ENCODE results near the gene AIP. TPM values are rescaled to one million over a fixed set of nuclear protein-coding genes. Genes with fewer than 3 reads are reported as not detected.

AIP gene
- total and polyA plus RNA-seq, 9 of the 15 experiments (the other 6 are each of a cell fraction or from before 2014, with no cell fraction given), result 5.2 to 92.5 (median 52.7) TPM

GRCh38 chr11:67489203-67489884 lies 6.5 kb downstream of the AIP start:
- no TSS peak for BruUV-seq (replicated peaks)
- no peaks in the 10 kb centered on the region for H3K9me3 ChIP-seq (replicated peaks; ENCODE audit: control insufficient read depth, insufficient read depth, low read depth, low read length)
- no peaks in the 10 kb centered on the region for H3K9me1 ChIP-seq (ENCODE audit: control insufficient read depth, insufficient read depth, low read length)
- H3K36me3 ChIP-seq (ENCODE audit: control insufficient read depth, insufficient read depth, low read length), result peaks cover 69% of the 10 kb centered on the region; the same call in 2 of the 3 replicates
- intact Hi-C loops (cut with micrococcal nuclease) (no loop called here), in situ Hi-C loops (cut with MboI) (no loop called here)
- no peak overlapping the region for H3K27ac ChIP-seq (ENCODE audit: extremely low read depth, low read depth, low read length)
- no peak for TF ChIP-seq BRD9 (IDR thresholded peaks at IDR 0.05; ENCODE audit: low read depth, partially characterized antibody)
- peak; percentile 45; the same call in 1 of the 2 replicates for TF ChIP-seq RBFOX2 (IDR thresholded peaks at IDR 0.05; ENCODE audit: low read depth, low read length)
- no peak overlapping the region for H3K4me3 ChIP-seq
- WGBS (ENCODE audit: insufficient coverage, low coverage, missing lambda C conversion rate), result 91% methylated on average over 24 of the region's 25 CpGs
- DNase-seq (ENCODE audit: extremely low read depth in 1 of 4, low spot score in 3 of 4) (no peak), ATAC-seq (no peak), FAIRE-seq (no peak)
- H3K27me3 ChIP-seq (ENCODE audit: control insufficient read depth in 2 of 2, insufficient read depth in 2 of 2, low read length in 2 of 2), result no peaks in the 10 kb centered on the region
- POLR2A ChIA-PET, result interaction anchor here (1.6 kb wide), 1 partner anchor 10 kb away, joined by 9 read pairs; no protein-coding TSS in a partner anchor
- peaks cover 21% of the 10 kb centered on the region; the same call in 1 of the 3 replicates for H3K79me2 ChIP-seq (ENCODE audit: control insufficient read depth, insufficient read depth, low read length)
- H4K20me1 ChIP-seq (replicated peaks; ENCODE audit: control insufficient read depth, insufficient read depth, low read length), result no peaks in the 10 kb centered on the region
- peak overlapping the region in 1 of 2 experiments; percentile 58; a peak in 1 of 4 replicates for H3K9ac ChIP-seq (ENCODE audit: insufficient read depth in 1 of 2, low read depth in 2 of 2, low read length in 2 of 2)
- no peak overlapping the region for H3K4me2 ChIP-seq (ENCODE audit: insufficient read depth, low read length)
- CTCF ChIA-PET (ENCODE audit: low intra/inter-chr PET ratio), result no interaction called here
- H2AFZ ChIP-seq (ENCODE audit: low read depth, low read length), result no peak overlapping the region
- peaks cover 17 to 80% of the 10 kb centered on the region in 2 experiments for H3K4me1 ChIP-seq (replicated peaks in 1 of 2; ENCODE audit: control insufficient read depth in 2 of 2, insufficient read depth in 2 of 2, low read length in 2 of 2)

GRCh38 chr11:67489885-67490726 lies 7.3 kb downstream of the AIP start:
- Histone ChIP-seq H3K4me1 (replicated peaks in 1 of 2; ENCODE audit: control insufficient read depth in 2 of 2, insufficient read depth in 2 of 2, low read length in 2 of 2) (peaks cover 9 to 77% of the 10 kb centered on the region in 2 experiments), H3K9ac (ENCODE audit: insufficient read depth in 1 of 2, low read depth in 2 of 2, low read length in 2 of 2) (peak overlapping the region in 1 of 2 experiments; percentile 64; a peak in 2 of 4 replicates), H3K79me2 (ENCODE audit: control insufficient read depth, insufficient read depth, low read length) (peaks cover 13% of the 10 kb centered on the region; the same call in 1 of the 3 replicates), H4K20me1 (replicated peaks; ENCODE audit: control insufficient read depth, insufficient read depth, low read length) (no peaks in the 10 kb centered on the region), H3K36me3 (ENCODE audit: control insufficient read depth, insufficient read depth, low read length) (peaks cover 75% of the 10 kb centered on the region; the same call in 2 of the 3 replicates), H3K27me3 (ENCODE audit: control insufficient read depth in 2 of 2, insufficient read depth in 2 of 2, low read length in 2 of 2) (no peaks in the 10 kb centered on the region), H3K4me2 (ENCODE audit: insufficient read depth, low read length) (no peak overlapping the region), H3K4me3 (no peak overlapping the region), H3K9me1 (ENCODE audit: control insufficient read depth, insufficient read depth, low read length) (no peaks in the 10 kb centered on the region), H2AFZ (ENCODE audit: low read depth, low read length) (no peak overlapping the region), H3K9me3 (replicated peaks; ENCODE audit: control insufficient read depth, insufficient read depth, low read depth, low read length) (no peaks in the 10 kb centered on the region), H3K27ac (ENCODE audit: extremely low read depth, low read depth, low read length) (no peak overlapping the region)
- BruUV-seq (replicated peaks), result TSS peak; percentile 65
- CTCF ChIA-PET (ENCODE audit: low intra/inter-chr PET ratio), result no interaction called here
- no peak for FAIRE-seq
- no peak for ATAC-seq
- 86% methylated on average over 22 of the region's 23 CpGs for WGBS (ENCODE audit: insufficient coverage, low coverage, missing lambda C conversion rate)
- POLR2A ChIA-PET, result interaction anchor here (0.6 to 1.6 kb wide), 4 partner anchors 9 to 922 kb away, joined by 3 to 9 read pairs (median 4); no protein-coding TSS in a partner anchor
- intact Hi-C loops (cut with micrococcal nuclease), result no loop called here
- DNase-seq (ENCODE audit: extremely low read depth in 1 of 4, low spot score in 3 of 4), result no peak
- no peak for TF ChIP-seq TCF7 (IDR thresholded peaks at IDR 0.05; ENCODE audit: borderline replicate concordance)
- peak; percentile 68 for TF ChIP-seq POLR2G (IDR thresholded peaks at IDR 0.05; ENCODE audit: low read depth, low read length)
- TF ChIP-seq SAFB2 (IDR thresholded peaks at IDR 0.05; ENCODE audit: borderline replicate concordance, low read depth, low read length, severe bottlenecking), result no peak
- TF ChIP-seq POLR2B (IDR thresholded peaks at IDR 0.05; ENCODE audit: low read depth, partially characterized antibody), result peak; percentile 8
- no peak for TF ChIP-seq ERF (CRISPR knock-in tag; IDR thresholded peaks at IDR 0.05)
- in situ Hi-C loops (cut with MboI), result no loop called here

Measured in K562 (cell line).